DMS153 (cell line): ENCODE results near the gene EDA.
"Not testable (repeated sequence)": the region's sequence is repeated elsewhere in the genome, so short reads cannot be mapped to it uniquely, and the experiment has no call there.

Source experiments
- DNase-seq: peaks from one replicate; lab custom pipeline; 2025; lab: John Stamatoyannopoulos, UW

EDA gene

GRCh38 chrX:69746051-69746450, 130.1 kb downstream of the EDA start:
- no peak for DNase-seq

- no peak for DNase-seq
Measured at GRCh38 chrX:69748055-69748454, 132.1 kb downstream of the EDA start.

- DNase-seq: no peak
Measured at GRCh38 chrX:69759921-69760625, 144.2 kb downstream of the EDA start.

GRCh38 chrX:69761633-69762032, 145.7 kb downstream of the EDA start:
- no peak for DNase-seq

- no peak for DNase-seq
Measured at GRCh38 chrX:69762340-69762739, 146.4 kb downstream of the EDA start.

- no peak for DNase-seq
Measured at GRCh38 chrX:69793260-69793935, 177.5 kb downstream of the EDA start.

GRCh38 chrX:69795702-69796101, 179.8 kb downstream of the EDA start:
- no peak for DNase-seq

DNA sequence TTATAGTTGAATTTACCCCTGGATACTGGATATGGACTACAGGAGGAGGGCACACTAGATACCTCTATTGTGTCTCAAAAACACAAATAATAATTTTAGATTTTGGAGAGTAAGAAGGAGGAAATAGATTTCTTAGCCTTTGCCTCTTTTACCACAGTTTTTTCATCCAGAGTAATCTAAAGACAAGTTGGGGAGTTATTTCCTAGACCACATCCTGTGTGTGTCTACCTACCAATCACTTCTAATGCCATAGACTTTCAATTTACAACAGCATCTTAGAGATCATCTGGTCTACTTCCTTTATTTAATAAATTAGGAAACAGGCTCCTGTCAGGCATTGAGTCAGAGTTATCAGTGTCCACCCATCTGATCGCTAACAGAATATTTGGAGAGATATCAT, 191.5 kb downstream of the EDA start:
- DNase-seq: no peak

DNA sequence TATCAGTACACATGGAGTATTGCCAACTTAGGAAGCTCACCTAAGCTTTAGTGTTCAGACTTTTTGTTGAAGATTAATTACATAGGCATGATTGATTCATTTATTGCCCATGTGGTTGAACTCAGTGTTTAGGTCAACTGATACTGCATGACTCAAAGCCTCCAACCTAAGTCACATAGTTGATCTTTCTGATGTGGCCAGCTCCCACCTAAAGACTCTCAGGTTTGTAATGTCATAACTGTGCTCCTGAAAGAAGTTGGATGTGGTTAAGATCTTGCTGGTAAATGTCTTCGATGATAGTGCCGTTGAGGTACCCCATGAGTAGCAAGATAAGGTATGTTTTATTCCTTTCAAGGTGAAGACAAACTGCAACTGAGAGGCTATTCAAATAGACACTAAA, 192.5 kb downstream of the EDA start:
- DNase-seq: no peak

- no peak for DNase-seq
Measured at GRCh38 chrX:69813677-69814076, 197.8 kb downstream of the EDA start.

DNA sequence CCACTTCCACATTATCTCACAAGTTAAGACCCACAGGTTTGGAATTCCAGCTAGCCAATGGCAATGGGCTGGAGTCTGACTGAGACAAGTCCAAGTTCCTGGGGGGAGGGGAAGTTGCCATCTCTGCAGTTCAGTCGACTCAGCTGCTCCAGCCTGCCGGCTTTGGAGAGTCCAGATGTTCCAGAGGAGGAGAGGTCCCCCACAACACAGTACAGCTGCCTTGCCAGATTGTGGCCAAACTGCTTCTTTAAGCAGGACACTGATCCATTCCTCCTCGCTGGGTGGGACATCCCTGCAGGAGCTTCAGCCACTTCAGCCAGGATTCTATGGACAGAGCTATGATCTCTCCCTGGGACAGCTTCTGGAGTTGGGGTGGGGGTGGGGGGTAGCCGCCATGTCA, 199.2 kb downstream of the EDA start:
- DNase-seq: no peak

DNA sequence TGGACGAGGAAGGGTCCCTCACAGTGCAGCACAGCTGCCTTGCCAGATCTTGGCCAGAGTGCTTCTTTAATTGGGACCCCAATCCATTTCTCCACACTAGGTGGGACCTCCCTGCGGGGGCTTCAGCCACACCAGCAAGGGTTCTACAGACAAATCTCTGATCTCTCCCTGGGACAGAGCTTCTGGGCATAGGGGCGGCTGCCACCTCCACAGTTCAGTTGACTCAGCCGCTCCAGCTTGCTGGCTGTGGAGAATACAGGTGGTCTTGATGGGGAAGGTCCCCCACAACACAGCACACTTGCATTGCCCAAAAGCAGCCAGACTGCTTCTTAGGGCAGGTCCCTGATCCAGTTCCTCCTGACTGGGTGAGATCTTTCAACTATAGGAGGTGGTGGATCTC, 199.6 kb downstream of the EDA start:
- no peak for DNase-seq

DNA sequence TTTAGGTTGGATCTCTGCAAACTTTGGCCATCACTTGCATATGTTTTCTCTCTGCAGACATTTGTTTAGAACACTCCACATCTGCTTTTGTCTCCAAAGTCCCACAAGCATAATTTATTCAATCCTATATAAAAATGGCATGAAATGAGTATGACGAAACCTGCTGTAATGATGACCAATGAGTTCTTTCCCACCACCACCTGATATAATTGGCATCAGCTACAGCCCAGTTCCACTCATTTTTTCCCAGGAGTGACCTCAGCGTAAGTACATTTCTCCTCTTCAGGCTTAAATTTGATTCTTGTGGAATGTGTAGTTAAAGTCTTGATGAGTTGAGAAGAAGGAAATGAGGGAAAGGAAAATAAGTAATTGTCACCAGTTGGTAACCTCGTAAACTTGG, 228.7 kb downstream of the EDA start:
- no peak for DNase-seq

- not testable (repeated sequence) for DNase-seq
Measured at GRCh38 chrX:69859999-69860398, 244.1 kb downstream of the EDA start.

GRCh38 chrX:69876221-69876620, 260.3 kb downstream of the EDA start:
- no peak for DNase-seq

DNA sequence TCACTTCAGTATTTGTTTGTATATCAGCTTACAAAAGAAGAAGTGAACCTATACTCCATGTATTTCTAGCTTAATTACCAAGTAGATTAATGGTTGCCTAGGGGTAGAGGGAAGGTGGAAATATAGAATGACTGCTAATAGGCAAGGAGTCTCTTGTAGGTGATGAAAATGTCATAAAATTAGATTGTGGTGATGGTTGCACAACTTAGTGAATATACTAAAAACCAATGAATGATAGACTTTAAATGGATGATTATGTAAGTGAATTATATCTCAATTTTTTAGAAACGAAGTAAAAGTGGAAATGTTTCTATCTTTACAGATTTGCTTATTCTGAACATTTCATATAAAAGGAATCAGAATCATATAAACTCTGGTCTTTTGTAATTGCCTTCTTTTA, 268.3 kb downstream of the EDA start:
- DNase-seq: no peak

DNA sequence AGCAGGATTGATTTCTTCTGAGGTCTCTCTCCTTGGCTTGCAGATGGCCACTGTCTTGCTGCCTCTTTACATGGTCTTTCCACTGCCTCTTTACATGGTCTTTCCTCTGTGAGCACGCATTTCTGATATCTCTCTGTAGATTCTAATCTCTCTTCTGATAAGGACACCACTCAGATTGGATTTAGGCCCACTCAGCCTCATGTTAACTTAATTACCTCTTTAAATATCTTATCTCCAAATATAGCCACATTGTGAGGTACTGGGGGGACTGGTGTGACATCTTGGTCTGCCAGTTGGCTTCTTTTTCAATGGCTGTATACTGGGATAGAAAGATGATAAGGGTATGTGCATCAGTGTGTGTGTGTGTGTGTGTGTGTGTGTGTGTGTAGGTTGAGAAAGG, 280.1 kb downstream of the EDA start:
- no peak for DNase-seq

DNA sequence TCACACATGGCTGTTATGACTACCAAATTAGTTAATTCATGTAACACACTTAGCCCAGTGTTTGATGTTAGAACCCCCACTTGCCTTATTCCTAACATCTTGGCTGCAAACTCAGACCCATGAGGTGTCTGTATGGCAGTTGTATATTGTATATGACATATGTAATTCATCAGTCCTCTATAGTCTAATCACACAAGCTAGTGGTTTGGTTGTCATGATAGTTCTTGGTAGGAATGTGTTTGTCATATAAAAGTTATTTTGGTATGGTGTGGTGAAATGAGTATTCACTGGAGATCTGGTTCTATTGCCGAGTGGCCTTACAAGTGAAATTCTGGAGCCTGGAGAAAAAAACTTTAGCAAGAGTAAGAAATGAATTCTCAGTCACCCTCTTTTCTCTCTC, 284.6 kb downstream of the EDA start:
- DNase-seq: no peak

DNA sequence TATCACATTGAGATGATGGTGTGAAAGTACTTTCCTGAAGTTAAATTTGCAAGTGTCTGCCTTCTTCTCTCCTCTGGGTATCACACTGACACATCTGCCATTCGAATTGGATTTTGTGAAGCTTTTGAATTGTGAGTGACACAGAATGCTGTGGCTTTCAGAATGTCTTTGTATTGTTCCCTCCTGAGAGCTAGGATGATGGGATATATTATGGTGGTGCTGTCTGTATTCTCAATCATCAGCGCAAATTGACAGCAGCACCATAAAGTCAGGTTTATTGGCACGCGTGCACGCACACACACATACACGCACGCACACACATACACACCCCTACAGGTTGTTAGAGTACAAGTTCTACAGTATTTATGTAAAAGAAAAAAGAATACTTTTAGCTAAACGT, 290.5 kb downstream of the EDA start:
- DNase-seq: no peak

DNA sequence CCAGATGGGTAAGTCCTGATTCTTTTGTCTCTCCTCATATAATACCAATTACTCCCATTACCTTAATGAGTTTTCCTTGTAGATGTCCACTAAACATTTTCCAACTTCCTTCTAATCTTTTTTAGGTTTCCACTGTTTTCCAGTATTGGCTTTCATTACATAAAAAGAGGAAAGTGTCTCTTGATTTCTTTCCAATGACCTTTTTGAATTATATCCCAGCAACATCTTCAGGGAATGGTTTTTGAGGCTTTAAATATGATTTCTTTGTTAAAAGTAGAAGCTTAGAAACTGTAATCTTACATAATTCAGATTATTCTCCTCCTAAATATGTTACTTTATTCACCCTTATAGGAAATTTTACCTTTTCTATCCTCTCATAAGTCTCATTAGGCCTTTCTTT, 298.9 kb downstream of the EDA start:
- DNase-seq: no peak

- DNase-seq: no peak
Measured at GRCh38 chrX:69919749-69920148, 303.8 kb downstream of the EDA start.

DNA sequence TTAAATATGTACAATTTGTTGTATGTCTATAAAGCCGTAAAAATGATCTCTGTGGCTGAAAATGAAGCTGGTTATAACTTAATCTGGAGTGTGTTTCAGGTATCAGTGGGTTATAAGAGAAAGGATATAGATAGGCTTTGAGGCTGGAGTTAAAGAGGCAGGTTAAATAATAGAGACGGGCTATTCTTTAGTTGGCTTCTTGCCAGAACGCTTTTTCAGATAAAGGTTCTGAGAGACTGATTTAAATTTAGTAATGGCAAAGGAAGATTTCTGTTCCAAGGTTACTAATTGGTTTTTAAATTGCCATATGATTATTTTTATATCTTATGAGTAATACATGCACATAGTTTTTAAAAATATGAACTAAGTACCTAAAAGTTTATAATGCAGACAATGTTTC, 316.4 kb downstream of the EDA start:
- DNase-seq: no peak

- DNase-seq: peak; percentile 21
Measured at GRCh38 chrX:69948276-69948797, 332.4 kb downstream of the EDA start.

DNA sequence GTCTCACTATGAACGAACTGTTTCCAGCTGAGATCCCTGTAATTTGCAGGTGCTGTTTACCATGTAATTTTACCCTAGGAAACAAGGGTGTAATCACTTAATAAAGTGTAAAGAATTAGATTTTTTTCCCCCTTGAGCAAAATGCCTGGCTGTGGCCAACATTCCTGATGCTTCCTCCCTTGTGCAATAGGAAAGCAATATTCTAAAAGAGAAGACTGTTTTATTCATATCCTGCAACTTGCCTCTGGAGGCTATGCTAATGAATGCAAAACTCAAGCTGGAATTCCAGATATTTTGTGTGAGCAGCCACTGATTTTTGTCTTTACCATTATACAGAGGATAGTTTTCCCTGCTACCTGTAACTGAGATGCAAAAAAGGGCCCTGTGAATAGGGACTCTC, 335.8 kb downstream of the EDA start:
- DNase-seq: no peak
